Neural cell (in vitro differentiated cells): ENCODE data around the gene CCDC43. TPM values are rescaled to one million over a fixed set of nuclear protein-coding genes. Genes with fewer than 3 reads are reported as not detected.

Source experiments
- H2AFZ ChIP-seq: fragments of 200-600, 300-800 bp; sonication (generic), shearing (Covaris generic); 2 replicates; pipeline ENCODE4 v1.6.0; 2014; ENCODE audit warnings: low read depth, mild to moderate bottlenecking, antibody characterized with exemption, low read length, moderate library complexity
- H3F3A ChIP-seq: fragments of 200-600 bp; shearing (Covaris generic); 2 replicates; pipeline ENCODE4 v1.6.1; 2016; ENCODE audit warnings: mild to moderate bottlenecking, moderate library complexity, mixed read lengths, antibody characterized with exemption, low read length; ENCODE audit not compliant: insufficient read depth, poor library complexity, severe bottlenecking
- H3K27ac ChIP-seq: fragments of 200-600, 300-800 bp; sonication (generic), shearing (Covaris generic); 2 replicates; pipeline ENCODE4 v1.5.1; 2014; ENCODE audit warnings: mild to moderate bottlenecking, low read length, moderate library complexity
- H3K27me3 ChIP-seq: fragments of 300-800, 200-600 bp; sonication (generic), shearing (Covaris generic); 2 replicates; pipeline ENCODE4 v1.6.0; 2014; ENCODE audit warnings: mild to moderate bottlenecking, low read depth, low read length, moderate library complexity; ENCODE audit not compliant: insufficient read depth
- H3K36me3 ChIP-seq: fragments of 300-800, 200-600 bp; sonication (generic), shearing (Covaris generic); 2 replicates; pipeline ENCODE4 v1.5.1; 2014; ENCODE audit warnings: mild to moderate bottlenecking, antibody characterized with exemption, low read length, moderate library complexity; ENCODE audit not compliant: insufficient read depth
- H3K4me2 ChIP-seq: fragments of 300-800, 200-600 bp; sonication (generic), shearing (Covaris generic); 2 replicates; pipeline ENCODE4 v1.6.0; 2014; ENCODE audit warnings: mild to moderate bottlenecking, low read length
- H3K4me3 ChIP-seq: fragments of 300-800, 200-600 bp; sonication (generic), shearing (Covaris generic); 2 replicates; pipeline ENCODE4 v1.5.1; 2014; ENCODE audit warnings: mild to moderate bottlenecking, low read length, moderate library complexity
- H3K79me2 ChIP-seq: fragments of 200-600 bp; shearing (Covaris generic); replicated peaks from 2 replicates; pipeline ENCODE4 v1.6.0; 2014; ENCODE audit warnings: mild to moderate bottlenecking, low read length, moderate library complexity; ENCODE audit not compliant: insufficient read depth
- H3K9ac ChIP-seq: fragments of 300-800, 200-600 bp; sonication (generic), shearing (Covaris generic); 2 replicates; pipeline ENCODE4 v1.6.1; 2016; ENCODE audit warnings: mild to moderate bottlenecking, low read length, mixed read lengths
- H3K9me2 ChIP-seq: fragments of 200-600 bp; shearing (Covaris generic); 2 replicates; pipeline ENCODE4 v1.6.1; 2016; ENCODE audit warnings: mild to moderate bottlenecking, low read length, mixed read lengths; ENCODE audit not compliant: insufficient read depth
- H3K9me3 ChIP-seq: fragments of 200-600, 300-800 bp; sonication (generic), shearing (Covaris generic); 2 replicates; pipeline ENCODE4 v1.6.1; 2016; ENCODE audit warnings: mild to moderate bottlenecking, mixed run types, low read length, moderate library complexity, mixed read lengths
- H4K20me1 ChIP-seq: fragments of 200-600 bp; shearing (Covaris generic); 2 replicates; pipeline ENCODE4 v1.6.1; 2016; ENCODE audit warnings: mild to moderate bottlenecking, mixed run types; ENCODE audit not compliant: insufficient read depth
- EP300 ChIP-seq: fragments of 450-650 bp; conservative IDR thresholded peaks from 2 replicates; pipeline ENCODE4 v1.6.1; 2014; ENCODE audit warnings: antibody characterized with exemption, mild to moderate bottlenecking, moderate library complexity; ENCODE audit not compliant: poor library complexity, severe bottlenecking
- EZH2 ChIP-seq: fragments of 200-600, 300-800 bp; shearing (Covaris generic), sonication (generic); IDR thresholded peaks from 2 replicates; pipeline ENCODE4 v1.6.1; 2014; ENCODE audit warnings: antibody characterized with exemption, low read length, borderline replicate concordance, mild to moderate bottlenecking; ENCODE audit not compliant: insufficient read depth, poor library complexity, severe bottlenecking
- MXI1 ChIP-seq: fragments of 450-650 bp; conservative IDR thresholded peaks from 2 replicates; pipeline ENCODE4 v1.6.1; 2014; ENCODE audit warnings: antibody characterized with exemption, mild to moderate bottlenecking; ENCODE audit not compliant: poor library complexity, severe bottlenecking
- POLR2AphosphoS5 ChIP-seq: IDR thresholded peaks from 2 replicates; pipeline ENCODE4 v1.6.1; 2012
- RAD21 ChIP-seq: fragments of 450-650 bp; conservative IDR thresholded peaks from 2 replicates; pipeline ENCODE4 v1.6.1; 2014; ENCODE audit warnings: antibody characterized with exemption, mild to moderate bottlenecking, moderate library complexity
- SMC3 ChIP-seq: fragments of 450-650 bp; conservative IDR thresholded peaks from 2 replicates; pipeline ENCODE4 v1.6.1; 2014; ENCODE audit warnings: antibody characterized with exemption, mild to moderate bottlenecking, moderate library complexity; ENCODE audit not compliant: poor library complexity
- TAF1 ChIP-seq: IDR thresholded peaks from 2 replicates; pipeline ENCODE4 v1.6.1; 2012; ENCODE audit warnings: low read depth
- polyA plus RNA-seq: library from polyadenylated mRNA; depleted of rRNA; stranded (reverse); fragments of >200 nt; gene quantifications from 2 replicates; pipeline ENCODE4 v1.2.3, GENCODE V29; 2014
- TF ChIP-seq, protein P1 (sequence below): fragments of 450-650 bp; IDR thresholded peaks from 2 replicates; pipeline ENCODE4 v1.5.1; 2014; ENCODE audit warnings: antibody characterized with exemption, mild to moderate bottlenecking, moderate library complexity; ENCODE audit not compliant: poor library complexity, severe bottlenecking
- TF ChIP-seq, protein P2 (sequence below): IDR thresholded peaks from 2 replicates; pipeline ENCODE4 v1.6.1; 2012; ENCODE audit warnings: borderline replicate concordance

CCDC43 gene
- polyA plus RNA-seq, 1 donor from 2014 or later, result 53.3 TPM

DNA sequence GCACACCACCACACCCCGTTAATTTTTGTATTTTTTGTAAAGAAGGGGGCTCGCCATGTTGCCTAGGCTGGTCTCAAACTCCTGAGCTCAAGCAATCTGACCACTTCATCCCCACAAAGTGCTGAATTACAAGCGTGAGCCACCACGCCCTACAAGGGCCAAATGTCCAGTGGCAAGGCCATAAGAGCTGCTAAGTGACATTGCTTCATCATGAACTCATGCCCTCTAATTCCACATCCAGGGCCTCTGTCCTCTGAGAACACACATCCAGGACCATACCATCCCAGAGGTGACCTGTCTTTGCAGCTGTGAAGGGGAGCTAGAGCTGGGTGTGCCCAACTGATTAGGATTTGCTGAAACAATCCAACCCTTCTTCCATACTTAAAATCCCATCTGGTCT lies 58.9 kb downstream of the CCDC43 start:
- no peaks in the 10 kb centered on the region for H3K36me3 ChIP-seq
- H3K27me3 ChIP-seq, result no peaks in the 10 kb centered on the region
- H3K79me2 ChIP-seq, result no peaks in the 10 kb centered on the region
- no peak overlapping the region for H3K9ac ChIP-seq
- no peaks in the 10 kb centered on the region for H3K9me2 ChIP-seq
- no peak overlapping the region for H3K4me2 ChIP-seq
- no peak overlapping the region for H2AFZ ChIP-seq
- TF ChIP-seq EP300, result no peak
- no peak for TF ChIP-seq POLR2AphosphoS5
- TF ChIP-seq SMC3, result no peak
- TF ChIP-seq RAD21, result no peak
- no peak for TF ChIP-seq TAF1
- no peak for TF ChIP-seq EZH2
- TF ChIP-seq, protein P1, sequence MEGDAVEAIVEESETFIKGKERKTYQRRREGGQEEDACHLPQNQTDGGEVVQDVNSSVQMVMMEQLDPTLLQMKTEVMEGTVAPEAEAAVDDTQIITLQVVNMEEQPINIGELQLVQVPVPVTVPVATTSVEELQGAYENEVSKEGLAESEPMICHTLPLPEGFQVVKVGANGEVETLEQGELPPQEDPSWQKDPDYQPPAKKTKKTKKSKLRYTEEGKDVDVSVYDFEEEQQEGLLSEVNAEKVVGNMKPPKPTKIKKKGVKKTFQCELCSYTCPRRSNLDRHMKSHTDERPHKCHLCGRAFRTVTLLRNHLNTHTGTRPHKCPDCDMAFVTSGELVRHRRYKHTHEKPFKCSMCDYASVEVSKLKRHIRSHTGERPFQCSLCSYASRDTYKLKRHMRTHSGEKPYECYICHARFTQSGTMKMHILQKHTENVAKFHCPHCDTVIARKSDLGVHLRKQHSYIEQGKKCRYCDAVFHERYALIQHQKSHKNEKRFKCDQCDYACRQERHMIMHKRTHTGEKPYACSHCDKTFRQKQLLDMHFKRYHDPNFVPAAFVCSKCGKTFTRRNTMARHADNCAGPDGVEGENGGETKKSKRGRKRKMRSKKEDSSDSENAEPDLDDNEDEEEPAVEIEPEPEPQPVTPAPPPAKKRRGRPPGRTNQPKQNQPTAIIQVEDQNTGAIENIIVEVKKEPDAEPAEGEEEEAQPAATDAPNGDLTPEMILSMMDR, result no peak
- TF ChIP-seq, protein P2, sequence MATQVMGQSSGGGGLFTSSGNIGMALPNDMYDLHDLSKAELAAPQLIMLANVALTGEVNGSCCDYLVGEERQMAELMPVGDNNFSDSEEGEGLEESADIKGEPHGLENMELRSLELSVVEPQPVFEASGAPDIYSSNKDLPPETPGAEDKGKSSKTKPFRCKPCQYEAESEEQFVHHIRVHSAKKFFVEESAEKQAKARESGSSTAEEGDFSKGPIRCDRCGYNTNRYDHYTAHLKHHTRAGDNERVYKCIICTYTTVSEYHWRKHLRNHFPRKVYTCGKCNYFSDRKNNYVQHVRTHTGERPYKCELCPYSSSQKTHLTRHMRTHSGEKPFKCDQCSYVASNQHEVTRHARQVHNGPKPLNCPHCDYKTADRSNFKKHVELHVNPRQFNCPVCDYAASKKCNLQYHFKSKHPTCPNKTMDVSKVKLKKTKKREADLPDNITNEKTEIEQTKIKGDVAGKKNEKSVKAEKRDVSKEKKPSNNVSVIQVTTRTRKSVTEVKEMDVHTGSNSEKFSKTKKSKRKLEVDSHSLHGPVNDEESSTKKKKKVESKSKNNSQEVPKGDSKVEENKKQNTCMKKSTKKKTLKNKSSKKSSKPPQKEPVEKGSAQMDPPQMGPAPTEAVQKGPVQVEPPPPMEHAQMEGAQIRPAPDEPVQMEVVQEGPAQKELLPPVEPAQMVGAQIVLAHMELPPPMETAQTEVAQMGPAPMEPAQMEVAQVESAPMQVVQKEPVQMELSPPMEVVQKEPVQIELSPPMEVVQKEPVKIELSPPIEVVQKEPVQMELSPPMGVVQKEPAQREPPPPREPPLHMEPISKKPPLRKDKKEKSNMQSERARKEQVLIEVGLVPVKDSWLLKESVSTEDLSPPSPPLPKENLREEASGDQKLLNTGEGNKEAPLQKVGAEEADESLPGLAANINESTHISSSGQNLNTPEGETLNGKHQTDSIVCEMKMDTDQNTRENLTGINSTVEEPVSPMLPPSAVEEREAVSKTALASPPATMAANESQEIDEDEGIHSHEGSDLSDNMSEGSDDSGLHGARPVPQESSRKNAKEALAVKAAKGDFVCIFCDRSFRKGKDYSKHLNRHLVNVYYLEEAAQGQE, result no peak
- TF ChIP-seq MXI1, result no peak
- no peak overlapping the region for H3K4me3 ChIP-seq
- H3F3A ChIP-seq, result no peaks in the 10 kb centered on the region
- no peaks in the 10 kb centered on the region for H3K9me3 ChIP-seq
- H4K20me1 ChIP-seq, result no peaks in the 10 kb centered on the region
- no peak overlapping the region for H3K27ac ChIP-seq

DNA sequence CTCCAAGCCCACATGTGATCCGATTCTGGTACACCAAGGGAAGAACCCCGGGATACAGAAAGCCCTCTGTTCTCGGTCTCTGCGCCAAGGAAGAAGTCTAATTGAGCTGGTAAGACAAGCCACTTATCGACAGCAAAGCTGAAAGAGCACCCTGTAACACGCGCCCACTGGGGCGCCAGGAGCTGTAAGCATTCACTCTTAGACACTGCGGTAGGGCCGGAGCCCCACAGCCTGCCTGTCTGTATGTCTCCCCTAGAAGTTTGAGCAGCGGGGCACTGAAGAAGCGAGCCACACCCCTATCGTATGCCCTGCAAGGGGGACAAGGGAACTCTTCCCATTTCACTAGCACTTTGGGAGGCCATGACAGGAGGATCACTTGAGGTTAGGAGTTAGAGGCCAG lies 60.3 kb downstream of the CCDC43 start:
- Histone ChIP-seq H3K9me2 (no peaks in the 10 kb centered on the region), H4K20me1 (no peaks in the 10 kb centered on the region), H3F3A (no peaks in the 10 kb centered on the region), H3K4me3 (no peak overlapping the region), H3K27me3 (no peaks in the 10 kb centered on the region), H3K9ac (no peak overlapping the region), H3K79me2 (no peaks in the 10 kb centered on the region), H3K4me2 (no peak overlapping the region), H3K27ac (no peak overlapping the region), H2AFZ (no peak overlapping the region), H3K9me3 (no peaks in the 10 kb centered on the region), H3K36me3 (no peaks in the 10 kb centered on the region)
- no peak for TF ChIP-seq EP300
- TF ChIP-seq, protein P2, result no peak
- no peak for TF ChIP-seq POLR2AphosphoS5
- TF ChIP-seq, protein P1, result no peak
- no peak for TF ChIP-seq TAF1
- no peak for TF ChIP-seq MXI1
- no peak for TF ChIP-seq EZH2
- no peak for TF ChIP-seq SMC3
- TF ChIP-seq RAD21, result no peak
